ENCODE results near the gene EEFSEC.

DNA sequence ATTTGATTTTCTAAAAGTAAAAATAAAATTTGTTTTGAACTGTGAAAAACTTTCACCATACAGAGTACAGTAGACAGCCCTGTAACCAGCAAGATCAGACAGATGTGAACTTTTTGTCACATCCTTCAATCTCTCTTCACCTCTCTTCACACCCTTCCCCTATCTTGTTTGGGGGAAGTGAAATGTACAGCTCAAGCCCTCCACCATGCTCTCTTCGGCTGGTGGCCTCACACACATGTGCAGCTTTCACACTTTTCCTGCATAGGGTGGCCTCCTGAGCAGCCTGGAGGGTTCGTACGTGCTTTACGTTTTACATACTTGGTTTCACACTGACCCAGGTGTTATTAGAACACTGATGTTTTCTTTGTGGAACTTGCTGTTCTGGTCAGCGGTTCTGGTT lies 227.0 kb downstream of the EEFSEC start:
- TF ChIP-seq, protein P1, sequence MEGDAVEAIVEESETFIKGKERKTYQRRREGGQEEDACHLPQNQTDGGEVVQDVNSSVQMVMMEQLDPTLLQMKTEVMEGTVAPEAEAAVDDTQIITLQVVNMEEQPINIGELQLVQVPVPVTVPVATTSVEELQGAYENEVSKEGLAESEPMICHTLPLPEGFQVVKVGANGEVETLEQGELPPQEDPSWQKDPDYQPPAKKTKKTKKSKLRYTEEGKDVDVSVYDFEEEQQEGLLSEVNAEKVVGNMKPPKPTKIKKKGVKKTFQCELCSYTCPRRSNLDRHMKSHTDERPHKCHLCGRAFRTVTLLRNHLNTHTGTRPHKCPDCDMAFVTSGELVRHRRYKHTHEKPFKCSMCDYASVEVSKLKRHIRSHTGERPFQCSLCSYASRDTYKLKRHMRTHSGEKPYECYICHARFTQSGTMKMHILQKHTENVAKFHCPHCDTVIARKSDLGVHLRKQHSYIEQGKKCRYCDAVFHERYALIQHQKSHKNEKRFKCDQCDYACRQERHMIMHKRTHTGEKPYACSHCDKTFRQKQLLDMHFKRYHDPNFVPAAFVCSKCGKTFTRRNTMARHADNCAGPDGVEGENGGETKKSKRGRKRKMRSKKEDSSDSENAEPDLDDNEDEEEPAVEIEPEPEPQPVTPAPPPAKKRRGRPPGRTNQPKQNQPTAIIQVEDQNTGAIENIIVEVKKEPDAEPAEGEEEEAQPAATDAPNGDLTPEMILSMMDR (conservative IDR thresholded peaks at IDR 0.05), result no peak
- TF ChIP-seq EZH2 (IDR thresholded peaks at IDR 0.05; ENCODE audit: low read depth), result no peak
